ENCODE results near the gene SYT1.

DNA sequence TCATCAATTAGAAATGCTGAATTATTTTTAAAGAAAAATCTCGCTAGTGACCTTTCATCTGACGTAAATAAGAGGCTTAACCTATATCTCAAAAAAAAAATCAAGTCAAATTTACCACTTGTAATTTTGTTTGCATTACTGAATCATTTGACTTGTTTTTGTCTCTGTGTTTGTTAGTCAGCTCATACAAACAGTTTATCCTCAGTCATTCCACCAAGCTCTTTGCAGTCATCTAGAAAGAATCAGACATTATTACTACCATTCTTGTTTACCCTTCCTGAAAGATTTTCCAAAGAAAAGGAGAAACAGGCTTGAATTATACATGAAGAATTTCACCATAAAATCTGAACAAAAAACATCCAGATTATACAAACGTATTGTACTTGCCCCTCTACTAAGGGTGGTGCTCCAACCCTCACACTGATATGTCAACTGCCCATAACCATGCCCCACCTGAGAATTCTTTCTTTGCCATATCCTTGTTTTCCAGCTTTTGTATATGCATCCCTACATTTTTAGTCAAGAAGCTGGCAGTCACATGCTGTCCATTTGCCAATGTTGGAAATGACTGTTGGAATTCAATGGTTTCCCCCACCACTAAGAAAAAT is 569.0 kb downstream of the SYT1 start:
- TF ChIP-seq ZFX (IDR thresholded peaks at IDR 0.05; ENCODE audit: borderline replicate concordance), result no peak
- TF ChIP-seq, protein P1, sequence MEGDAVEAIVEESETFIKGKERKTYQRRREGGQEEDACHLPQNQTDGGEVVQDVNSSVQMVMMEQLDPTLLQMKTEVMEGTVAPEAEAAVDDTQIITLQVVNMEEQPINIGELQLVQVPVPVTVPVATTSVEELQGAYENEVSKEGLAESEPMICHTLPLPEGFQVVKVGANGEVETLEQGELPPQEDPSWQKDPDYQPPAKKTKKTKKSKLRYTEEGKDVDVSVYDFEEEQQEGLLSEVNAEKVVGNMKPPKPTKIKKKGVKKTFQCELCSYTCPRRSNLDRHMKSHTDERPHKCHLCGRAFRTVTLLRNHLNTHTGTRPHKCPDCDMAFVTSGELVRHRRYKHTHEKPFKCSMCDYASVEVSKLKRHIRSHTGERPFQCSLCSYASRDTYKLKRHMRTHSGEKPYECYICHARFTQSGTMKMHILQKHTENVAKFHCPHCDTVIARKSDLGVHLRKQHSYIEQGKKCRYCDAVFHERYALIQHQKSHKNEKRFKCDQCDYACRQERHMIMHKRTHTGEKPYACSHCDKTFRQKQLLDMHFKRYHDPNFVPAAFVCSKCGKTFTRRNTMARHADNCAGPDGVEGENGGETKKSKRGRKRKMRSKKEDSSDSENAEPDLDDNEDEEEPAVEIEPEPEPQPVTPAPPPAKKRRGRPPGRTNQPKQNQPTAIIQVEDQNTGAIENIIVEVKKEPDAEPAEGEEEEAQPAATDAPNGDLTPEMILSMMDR (IDR thresholded peaks at IDR 0.05), result no peak

Measured in 22Rv1 (cell line).